K562 (cell line): ENCODE data around the gene POLR2L. TPM values are rescaled to one million over a fixed set of nuclear protein-coding genes. Genes with fewer than 3 reads are reported as not detected.
A peak's percentile ranks its signal among the peaks of the same experiment; 100 is the strongest.

Experiments
- AFF1 ChIP-seq, 2 experiments: fragments of 450-650 bp; IDR thresholded peaks; 2 replicates each; pipeline ENCODE4 v1.6.1; 2018; ENCODE audit warnings: mild to moderate bottlenecking in 2 of 2, low read depth in 1 of 2; ENCODE audit not compliant: partially characterized antibody in 2 of 2
- ATF3 ChIP-seq, 2 experiments: fragments of 450-650 bp in 1 of 2; sonication (generic) in 1 of 2; formaldehyde crosslinking in 1 of 2; IDR thresholded peaks in 1 of 2; conservative IDR thresholded peaks in 1 of 2; 2 replicates each; pipeline versions ENCODE4 v1.6.1 to v1.8.1; 2016 to 2023; ENCODE audit warnings: mild to moderate bottlenecking in 2 of 2, moderate library complexity in 2 of 2, inconsistent platforms in 1 of 2, missing genetic modification reagents in 1 of 2
- ATF7 ChIP-seq: fragments of 450-650 bp; IDR thresholded peaks from 2 replicates; pipeline ENCODE4 v1.7.1; 2014; ENCODE audit warnings: mild to moderate bottlenecking, moderate library complexity
- CHD1 ChIP-seq: fragments of 200-600 bp; sonication (generic); IDR thresholded peaks from one replicate; pipeline ENCODE4 v1.6.1; 2012; ENCODE audit warnings: mild to moderate bottlenecking, moderate library complexity, low read length, inconsistent platforms
- FIP1L1 ChIP-seq: fragments of 200-400 bp; formaldehyde crosslinking; IDR thresholded peaks from 2 replicates; pipeline ENCODE4 v1.6.1; 2018; ENCODE audit warnings: mild to moderate bottlenecking, low read depth, low read length; ENCODE audit not compliant: poor library complexity, severe bottlenecking
- NCOA2 ChIP-seq, 2 experiments: fragments of 450-650 bp; IDR thresholded peaks; 2 replicates each; pipeline ENCODE4 v1.6.1; 2018; ENCODE audit warnings: mild to moderate bottlenecking in 2 of 2, moderate library complexity in 1 of 2; ENCODE audit not compliant: partially characterized antibody in 2 of 2
- PTBP1 ChIP-seq: fragments of 200-400 bp; formaldehyde crosslinking; IDR thresholded peaks from 2 replicates; pipeline ENCODE4 v1.6.1; 2017; ENCODE audit warnings: low read depth, low read length
- REST ChIP-seq, 2 experiments: fragments of 450-650 bp; formaldehyde crosslinking in 1 of 2; IDR thresholded peaks; 2 replicates each; pipeline versions ENCODE4 v1.4.0 to v1.6.1; 2014 to 2020; ENCODE audit warnings: mild to moderate bottlenecking in 2 of 2, borderline replicate concordance in 1 of 2, low read depth in 1 of 2
- RNF219 ChIP-seq: fragments of 250-450 bp; sonication (Bioruptor Pico); IDR thresholded peaks from 2 replicates; pipeline ENCODE4 v1.5.0; 2022; ENCODE audit warnings: mild to moderate bottlenecking
- polyA plus RNA-seq, 8 experiments: library from polyadenylated mRNA; depleted of rRNA in 4 of 8; stranded (reverse) in 5 of 8; unstranded in 3 of 8; fragments of >200 nt; fragmentation: Nextera tagmentation in 2 of 8; fragmentation: Illumina TruSeq in 1 of 8; extraction: Ambion mirVana in 2 of 8; extraction: Trizol in 1 of 8; gene quantifications; 2 replicates each; pipeline versions ENCODE4 v1.2.1 to v1.2.3, GENCODE V29; 2011 to 2014; ENCODE audit warnings: inconsistent platforms in 1 of 8, missing spikeins in 1 of 8
- total RNA-seq, 7 experiments: library from RNA; depleted of rRNA in 6 of 7; stranded (reverse); fragments of >200 nt in 6 of 7; fragmentation: Illumina TruSeq in 2 of 7; extraction: Trizol in 2 of 7; gene quantifications; 2 replicates each; pipeline versions ENCODE4 v1.2.1 to v1.2.3, GENCODE V29; 2011 to 2021; ENCODE audit warnings: low replicate concordance in 1 of 7

The POLR2L gene
- total and polyA plus RNA-seq, 9 of the 15 experiments (the other 6 are each of a cell fraction or from before 2014, with no cell fraction given), result 38.3 to 688 (median 108) TPM

DNA sequence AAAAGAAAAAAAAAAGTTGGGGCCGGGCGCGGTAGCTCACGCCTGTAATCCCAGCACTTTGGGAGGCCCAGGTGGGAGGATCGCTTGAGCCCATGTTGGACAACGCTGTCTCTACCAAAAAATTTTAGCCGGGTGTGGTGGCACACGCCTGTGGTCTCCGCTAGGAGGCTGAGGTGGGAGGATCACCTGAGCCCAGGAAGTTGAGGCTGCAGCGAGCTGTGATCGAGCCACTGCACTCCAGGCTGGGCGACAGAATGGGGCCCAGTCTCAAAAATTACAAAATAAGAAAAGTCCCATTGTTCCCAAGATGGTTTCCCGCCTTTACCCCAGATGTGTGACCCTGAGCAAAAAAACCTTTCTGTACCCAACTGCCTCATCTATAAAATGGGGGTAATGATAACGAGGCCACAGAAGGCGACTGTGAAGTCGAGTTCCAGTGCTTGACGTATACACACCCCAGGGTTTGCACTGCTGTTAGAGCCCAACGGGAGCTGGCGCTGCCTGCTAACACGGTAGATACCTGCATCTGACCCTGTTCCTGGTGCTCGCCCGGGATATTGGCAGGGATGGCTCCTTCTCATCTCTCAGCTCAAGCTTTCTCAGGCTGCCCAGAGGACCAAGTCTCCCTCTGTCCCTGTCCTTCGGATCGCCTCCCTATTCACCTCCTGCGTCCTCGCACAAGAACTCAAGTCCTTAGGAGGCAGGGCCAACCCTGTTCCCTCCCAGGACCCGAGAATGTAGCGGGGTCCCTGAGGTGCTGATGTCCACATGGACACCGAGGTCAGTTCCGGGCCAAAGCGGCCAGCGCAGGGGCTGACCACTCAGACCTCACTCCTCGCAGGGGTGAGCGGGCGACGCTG is 33.7 kb downstream of the POLR2L start (continued):
- no peak for TF ChIP-seq ATF7
- peak; percentile 83 for TF ChIP-seq REST (IDR thresholded peaks at IDR 0.05; ENCODE audit: borderline replicate concordance)
- TF ChIP-seq REST (CRISPR knock-in tag; IDR thresholded peaks at IDR 0.05; ENCODE audit: low read depth), result no peak
- no peak for TF ChIP-seq RNF219 (CRISPR knock-in tag)
- TF ChIP-seq ATF3 (IDR thresholded peaks at IDR 0.05), result no peak
- peak; percentile 79 for TF ChIP-seq ATF3 (CRISPR knock-in tag; conservative IDR thresholded peaks at IDR 0.05)
- no peak for TF ChIP-seq FIP1L1
- TF ChIP-seq PTBP1, result 0 out of 2 replicates have a peak, but pooled peaks have one; percentile 28
- TF ChIP-seq NCOA2 (IDR thresholded peaks at IDR 0.05; ENCODE audit: partially characterized antibody in 2 of 2), result no peak
- no peak for TF ChIP-seq CHD1
- no peak for TF ChIP-seq AFF1 (IDR thresholded peaks at IDR 0.05; ENCODE audit: low read depth in 1 of 2, partially characterized antibody in 2 of 2)
